Measurements from ENCODE around the gene SLC16A13.

- TF ChIP-seq EZH2 (IDR thresholded peaks at IDR 0.05; ENCODE audit: insufficient read depth, poor library complexity, severe bottlenecking) (no peak), EZH2phosphoT487 (IDR thresholded peaks at IDR 0.05; ENCODE audit: insufficient read depth, low read depth) (no peak)
Observed at GRCh38 chr17:7024402-7024785, 11.4 kb upstream of the SLC16A13 start.
